HG03039 (cell line): ENCODE results near the gene LKAAEAR1.

Experiments
- ATAC-seq: cut with Tn5 transposase; IDR thresholded peaks from one replicate; pipeline ENCODE4 v1.9.1; 2021; ENCODE audit warnings: mild to moderate bottlenecking, moderate library complexity; ENCODE audit not compliant: unreplicated experiment

The LKAAEAR1 gene

DNA sequence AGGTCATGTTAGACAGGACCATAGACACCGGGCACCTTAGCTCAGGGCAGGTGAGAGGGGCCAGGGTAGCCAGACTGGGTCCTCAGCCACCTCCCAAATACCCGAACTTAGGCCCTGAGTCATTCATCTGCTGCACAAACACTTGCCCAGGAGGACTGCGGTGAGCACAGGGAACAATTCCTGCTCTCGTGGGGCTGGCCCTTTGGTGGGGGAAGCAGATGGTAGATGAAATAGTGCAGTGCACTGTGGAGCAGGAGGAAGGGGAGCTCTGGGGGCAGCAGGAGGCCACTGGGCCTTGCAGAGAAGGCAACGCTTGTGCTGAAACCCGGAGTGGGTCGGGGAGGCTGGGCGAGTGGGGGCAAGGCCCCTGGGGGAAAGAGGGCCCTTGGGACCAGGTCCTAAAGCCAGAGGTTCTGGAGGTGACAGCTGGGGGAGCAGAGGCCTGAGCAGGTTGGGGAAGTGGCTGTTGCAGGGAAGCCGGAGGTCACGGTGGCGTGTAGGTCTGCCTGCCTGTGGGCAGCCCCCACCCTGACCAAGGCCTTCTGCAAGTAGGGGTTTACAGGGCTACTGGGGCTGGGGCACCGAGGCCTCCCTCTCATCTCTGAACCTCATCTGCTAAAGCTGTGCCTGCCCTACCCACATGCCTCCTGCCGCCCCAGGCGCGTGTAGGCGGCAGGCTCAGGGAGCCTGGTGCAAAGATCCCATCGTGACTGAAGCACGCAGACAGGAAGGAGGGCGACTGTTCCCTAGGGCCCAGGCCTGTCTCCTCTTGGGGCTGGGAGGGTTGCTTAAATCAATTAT is 27.8 kb upstream of the LKAAEAR1 start:
- no peak for ATAC-seq

DNA sequence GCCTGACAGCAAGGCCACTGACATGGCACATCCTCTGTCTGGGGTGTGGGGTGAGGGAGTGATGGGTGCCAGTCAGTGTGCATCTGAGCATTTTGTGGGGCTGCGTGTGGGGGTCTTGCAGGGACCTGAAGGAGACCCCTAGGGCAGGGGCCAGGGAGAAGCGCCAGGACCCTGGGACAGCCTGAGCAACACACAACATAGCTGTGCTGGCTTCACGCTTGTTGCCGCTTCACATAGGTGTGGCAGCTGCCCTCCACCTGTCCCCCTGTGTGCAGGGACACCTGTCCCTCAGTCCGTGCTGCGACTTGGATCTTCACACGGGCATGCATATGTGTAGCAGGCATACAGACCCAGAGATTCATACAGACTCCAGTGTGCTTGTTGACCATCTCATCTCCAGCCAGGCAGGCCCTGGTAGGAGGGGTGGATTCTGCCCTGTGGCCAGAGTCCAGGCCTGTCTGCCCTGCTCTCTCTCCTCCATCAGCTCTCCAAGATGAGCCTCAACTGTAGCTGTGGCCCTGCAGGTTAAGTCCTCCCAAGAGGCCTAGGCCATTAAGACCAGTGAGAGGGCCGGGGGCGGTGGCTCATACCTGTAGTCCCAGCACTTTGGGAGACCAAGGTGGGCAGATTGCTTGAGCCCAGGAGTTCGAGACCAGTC is 26.3 kb upstream of the LKAAEAR1 start:
- ATAC-seq, result no peak

DNA sequence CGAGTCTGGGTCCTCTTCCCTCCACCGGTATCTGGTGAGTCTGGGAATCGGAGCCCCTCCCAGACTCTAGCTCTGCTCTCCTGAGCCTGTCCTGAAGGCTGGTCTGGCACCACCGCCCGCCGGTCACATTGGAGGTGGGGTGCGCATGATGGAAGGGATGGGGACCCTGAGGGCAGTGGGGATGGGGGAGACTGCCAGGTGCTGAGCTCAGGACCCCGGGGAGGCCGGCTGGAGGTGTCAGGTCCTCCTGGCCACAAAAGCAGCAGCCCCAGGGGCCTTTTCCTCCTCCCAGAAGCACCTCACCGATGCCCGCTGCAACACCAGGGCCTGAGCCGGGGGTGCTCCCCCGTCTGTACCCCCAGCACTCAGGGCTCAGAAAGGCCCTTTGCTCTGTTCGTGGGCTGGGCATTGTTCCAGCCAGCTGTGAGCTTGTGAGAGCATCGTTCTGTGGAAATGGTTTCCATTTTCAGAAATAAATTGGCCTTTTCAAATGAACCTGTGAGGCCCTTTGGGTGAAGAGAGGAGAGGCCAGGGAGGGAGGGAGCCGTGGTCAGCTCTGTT is 25.7 kb upstream of the LKAAEAR1 start:
- ATAC-seq, result no peak

DNA sequence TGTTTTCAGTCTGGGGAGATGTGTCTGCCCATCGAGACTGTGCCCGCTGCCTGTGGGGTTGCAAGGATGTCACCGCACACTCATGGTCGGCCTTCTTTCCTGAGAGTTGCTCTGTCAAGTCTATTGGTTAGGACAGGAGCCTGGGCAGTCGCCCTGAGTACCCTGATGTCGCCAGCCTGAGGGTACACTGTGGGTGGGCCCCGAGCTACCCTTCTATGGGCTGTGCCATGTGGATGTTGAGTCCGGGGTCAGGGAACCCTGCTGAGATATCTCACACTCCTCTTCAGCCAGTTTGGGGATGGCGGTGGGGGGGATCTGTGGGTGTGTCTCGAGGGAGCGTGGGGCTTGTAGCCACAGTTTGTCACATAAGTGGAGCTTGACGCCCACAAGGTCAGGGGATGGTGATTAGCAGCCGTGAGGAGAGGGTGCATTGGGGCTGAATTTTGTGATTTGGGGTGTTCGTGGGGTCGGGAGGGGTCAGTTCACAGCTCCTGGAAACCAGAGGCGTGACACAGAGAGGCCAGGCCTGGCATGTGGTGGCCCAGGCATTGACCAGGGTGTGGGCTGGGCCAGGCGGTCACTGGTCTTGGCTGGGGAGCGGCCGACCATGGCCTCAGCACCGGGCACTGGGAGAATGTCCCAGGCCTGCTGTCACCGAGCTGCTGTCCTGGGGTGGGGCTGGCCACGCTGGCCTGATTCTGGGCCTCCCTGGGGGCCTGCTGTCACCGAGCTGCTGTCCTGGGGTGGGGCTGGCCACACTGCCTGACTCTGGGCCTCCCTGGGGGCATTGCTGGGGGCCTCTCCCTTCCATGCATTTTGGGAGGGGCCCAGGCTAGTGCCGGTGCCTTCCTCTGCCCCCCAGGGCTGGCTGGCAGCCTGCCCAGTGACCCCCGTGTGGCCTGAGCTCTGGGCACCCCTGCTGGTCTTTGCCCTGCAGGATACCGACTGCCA is 24.8 kb upstream of the LKAAEAR1 start:
- no peak for ATAC-seq

DNA sequence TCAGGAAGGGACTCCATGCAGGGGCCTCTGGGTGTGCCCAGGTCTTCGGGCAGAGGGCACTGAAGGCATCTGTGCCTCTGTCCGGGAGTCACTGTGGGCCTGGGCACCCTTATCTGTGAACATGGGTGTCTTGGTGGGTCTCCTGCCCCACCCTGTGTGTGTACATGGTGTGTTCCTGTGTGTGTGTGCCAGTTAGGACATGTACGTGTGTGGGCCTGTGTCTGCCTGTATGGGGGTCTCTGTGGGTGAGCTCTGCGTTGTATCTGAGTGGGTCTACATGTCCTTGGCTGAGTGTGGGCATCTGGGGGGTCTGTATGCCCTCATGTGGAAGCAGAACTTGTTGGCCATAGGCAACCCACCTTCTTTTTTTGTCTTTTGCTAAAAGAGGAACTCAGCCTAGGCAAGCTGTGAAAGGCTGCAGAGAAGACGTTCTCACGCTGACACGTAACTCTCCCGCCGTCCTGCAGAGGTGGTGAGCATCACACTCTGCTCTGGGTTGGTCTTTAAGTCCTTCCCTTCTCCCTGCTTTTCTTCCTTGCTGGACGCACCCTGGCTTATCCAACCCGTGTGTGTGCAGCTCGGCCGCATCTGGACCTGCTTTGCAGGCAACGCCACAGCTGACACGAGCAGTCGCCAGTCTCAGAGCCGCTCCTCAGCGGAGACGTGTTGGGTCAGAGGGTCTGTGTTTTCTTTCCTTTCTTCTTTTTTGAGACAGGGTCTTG is 23.7 kb upstream of the LKAAEAR1 start:
- no peak for ATAC-seq

DNA sequence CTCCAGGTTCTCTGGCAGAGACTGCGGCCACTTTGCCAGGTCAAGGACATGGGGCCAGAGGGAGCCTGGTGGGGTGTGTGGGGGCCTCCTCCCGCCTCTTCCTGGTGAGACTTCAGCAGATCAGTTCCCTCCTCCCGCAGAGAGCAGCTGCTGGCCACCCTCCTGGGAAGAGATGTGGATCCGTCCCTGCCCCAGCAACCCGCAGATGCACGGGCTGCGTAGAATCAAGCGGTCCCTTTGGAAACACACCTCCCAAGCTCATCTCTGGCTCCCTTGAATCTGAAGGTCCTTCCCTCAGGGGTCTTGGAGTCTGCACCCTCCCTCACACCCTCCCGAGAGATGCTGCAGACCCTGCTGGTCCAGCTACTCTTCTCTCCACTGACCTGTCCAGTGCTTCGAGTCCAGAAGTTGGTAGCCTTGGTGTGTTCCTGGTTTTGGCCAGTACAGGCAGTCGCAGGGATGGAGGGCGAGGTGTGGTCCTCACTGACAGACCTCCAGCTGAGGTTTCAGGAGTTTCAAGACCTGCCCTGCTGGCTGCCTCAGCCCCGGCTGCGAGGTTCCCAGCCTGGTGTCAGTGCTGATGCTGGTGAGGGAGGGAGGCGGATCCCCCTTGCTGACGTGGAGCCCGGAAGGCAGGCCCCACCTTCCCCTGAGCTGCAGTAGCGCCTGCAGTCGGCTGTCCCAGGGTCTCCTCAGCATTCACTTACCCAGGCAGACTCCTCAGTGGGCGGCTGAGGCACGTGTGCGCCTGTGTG is 23.0 kb upstream of the LKAAEAR1 start, which contains the start of gene NPBWR2:
NPBWR2 (minus strand) TSS at position 585 of the 755 bp plus-strand sequence. CDS start 734 bp downstream, outside the sequence.
- ATAC-seq, result no peak

DNA sequence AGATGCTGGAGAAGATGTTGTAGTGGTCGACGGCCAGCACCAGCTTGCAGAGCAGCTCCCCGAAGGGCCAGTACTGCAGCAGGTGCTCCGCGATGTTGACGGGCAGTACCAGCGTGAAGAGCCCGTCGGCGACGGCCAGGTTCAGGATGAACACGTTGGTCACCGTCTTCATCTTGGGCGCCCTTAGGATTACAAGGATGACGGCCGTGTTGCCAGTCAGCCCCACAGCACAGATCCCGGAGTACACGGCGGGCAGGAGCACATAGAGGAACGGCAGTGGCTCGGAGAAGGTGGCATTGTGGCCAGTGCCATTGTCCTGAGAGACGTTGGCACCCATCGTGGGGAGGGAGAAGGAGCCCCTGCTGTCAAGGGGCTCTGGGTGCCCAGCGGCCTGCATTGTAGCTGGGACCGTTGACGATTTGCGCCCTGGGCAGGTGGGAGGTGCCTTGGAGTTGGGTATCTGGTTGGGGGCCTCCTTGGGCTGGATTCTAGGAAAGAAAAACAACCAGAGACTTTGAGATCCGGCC is 22.3 kb upstream of the LKAAEAR1 start:
- no peak for ATAC-seq

DNA sequence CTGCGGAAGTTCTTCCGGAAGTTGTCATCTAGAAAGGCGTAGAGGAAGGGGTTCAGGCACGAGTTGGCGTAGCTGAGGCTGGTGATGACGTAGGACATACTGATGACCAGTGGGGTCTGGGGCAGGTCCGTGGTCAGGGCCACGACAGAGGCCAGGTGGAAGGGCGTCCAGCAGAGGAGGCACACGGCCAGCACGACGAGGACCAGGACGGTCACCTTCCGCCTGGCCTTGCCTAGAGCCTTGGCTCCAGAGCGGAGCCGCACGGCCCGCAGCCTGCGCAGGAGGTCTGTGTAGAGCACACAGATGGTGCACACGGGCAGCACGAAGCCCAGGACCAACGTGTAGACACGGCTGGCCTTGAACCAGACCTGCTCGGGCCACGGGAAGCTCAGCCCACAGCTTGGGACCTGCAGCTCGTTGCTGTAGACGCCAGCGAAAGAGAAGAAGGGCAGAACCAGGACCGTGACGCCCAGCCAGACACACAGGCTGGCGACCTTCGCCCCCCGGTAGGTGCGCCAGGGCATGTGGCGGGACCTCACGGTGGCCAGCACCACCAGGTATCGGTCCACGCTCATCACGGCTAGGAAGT is 21.7 kb upstream of the LKAAEAR1 start:
- ATAC-seq, result no peak

DNA sequence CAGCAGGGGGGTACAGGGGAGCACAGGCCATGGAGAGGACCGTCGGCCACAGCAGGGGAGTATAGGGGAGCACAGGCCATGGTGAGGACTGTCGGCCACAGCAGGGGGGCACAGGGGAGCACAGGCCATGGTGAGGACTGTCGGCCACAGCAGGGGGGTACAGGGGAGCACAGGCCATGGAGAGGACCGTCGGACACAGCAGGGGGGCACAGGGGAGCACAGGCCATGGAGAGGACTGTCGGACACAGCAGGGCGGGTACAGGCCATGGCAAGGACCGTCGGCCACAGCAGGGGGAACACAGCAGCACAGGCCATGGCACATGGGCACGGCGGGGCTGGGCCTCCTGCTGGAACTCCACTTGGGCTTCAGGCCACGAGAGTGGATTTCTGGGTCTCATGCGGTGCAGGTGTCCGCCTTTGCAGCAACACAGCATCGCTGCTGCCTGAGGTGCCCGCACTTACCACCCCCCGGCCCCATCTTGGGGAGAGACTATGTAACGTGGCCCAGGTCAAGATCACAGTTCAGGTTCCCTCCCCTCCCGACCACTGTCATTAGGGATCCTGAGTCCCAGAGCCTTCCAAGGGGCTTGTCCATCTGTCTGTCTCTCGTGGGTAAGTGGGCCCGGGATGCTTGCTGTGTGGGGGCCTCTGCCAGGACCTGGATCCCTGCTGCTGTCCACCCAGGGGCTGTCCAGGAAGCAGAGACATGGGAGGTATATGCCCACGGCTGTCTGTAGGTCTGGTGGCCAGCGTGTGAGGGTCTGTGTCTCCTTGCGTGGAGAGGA is 20.7 kb upstream of the LKAAEAR1 start:
- no peak for ATAC-seq

DNA sequence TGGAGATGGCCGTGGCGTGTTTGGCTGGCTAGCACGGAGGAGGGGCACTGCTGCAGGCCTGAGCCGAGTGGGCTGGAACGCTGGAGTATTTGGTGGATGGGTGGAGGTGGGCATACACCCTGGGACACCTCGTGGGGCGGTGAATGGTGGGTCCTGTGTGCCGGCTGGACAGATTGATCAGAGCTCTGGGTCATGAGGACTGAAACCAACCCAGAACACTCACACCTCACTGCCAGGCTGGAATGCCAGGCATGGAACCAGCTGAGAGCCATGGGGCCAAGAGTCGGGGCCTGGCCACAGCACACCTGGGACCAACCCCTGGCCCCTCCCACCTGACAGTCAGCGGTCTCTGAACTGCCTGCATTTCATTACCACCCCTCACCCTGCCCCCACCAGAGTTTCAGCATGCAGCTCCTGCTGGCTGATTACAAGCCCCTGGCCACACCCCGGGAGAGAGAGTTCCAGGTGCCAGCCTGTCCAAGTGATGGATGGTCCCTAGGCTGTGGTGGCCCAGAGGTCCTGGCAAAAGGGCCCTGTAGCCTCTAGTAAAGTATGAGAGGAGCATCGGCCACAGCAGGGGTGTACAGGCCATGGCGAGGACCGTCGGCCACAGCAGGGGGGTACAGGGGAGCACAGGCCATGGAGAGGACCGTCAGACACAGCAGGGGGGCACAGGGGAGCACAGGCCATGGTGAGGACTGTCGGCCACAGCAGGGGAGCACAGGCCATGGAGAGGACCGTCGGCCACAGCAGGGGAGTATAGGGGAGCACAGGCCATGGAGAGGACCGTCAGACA is 19.9 kb upstream of the LKAAEAR1 start:
- ATAC-seq, result no peak

DNA sequence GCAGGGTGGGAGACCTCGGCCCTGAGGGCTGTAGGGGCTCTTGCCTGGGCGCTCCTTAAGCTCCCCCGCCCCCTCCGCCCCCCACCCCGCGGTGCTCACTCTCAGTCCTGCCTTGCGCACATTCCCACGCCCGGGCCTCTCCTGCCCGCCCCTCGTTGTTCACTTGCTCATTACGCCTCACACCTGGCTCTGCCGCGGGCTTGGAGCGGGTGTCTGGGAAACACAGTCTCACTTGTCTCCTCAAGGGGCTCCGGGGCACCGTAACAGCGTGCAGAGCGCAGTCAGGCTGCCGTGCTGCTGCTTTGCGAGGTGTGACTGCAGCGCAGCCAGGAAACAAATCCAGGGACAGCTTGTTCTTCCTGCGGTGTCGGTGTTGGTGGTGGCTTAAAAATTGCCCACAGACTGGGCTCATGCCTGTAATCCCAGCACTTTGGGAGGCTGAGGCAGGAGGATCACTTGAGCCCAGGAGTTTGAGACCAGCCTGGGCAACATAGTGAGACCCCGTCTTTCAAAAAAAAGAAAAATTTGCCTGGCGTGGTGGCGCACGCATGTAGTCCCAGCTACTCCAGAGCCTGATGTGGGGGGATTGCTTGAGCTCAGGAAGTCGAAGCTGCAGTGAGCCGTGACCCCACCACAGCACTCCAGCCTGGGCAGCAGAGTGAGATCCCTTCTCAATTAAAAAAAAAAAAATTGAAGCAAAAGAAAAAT is 18.6 kb upstream of the LKAAEAR1 start:
- ATAC-seq, result no peak

DNA sequence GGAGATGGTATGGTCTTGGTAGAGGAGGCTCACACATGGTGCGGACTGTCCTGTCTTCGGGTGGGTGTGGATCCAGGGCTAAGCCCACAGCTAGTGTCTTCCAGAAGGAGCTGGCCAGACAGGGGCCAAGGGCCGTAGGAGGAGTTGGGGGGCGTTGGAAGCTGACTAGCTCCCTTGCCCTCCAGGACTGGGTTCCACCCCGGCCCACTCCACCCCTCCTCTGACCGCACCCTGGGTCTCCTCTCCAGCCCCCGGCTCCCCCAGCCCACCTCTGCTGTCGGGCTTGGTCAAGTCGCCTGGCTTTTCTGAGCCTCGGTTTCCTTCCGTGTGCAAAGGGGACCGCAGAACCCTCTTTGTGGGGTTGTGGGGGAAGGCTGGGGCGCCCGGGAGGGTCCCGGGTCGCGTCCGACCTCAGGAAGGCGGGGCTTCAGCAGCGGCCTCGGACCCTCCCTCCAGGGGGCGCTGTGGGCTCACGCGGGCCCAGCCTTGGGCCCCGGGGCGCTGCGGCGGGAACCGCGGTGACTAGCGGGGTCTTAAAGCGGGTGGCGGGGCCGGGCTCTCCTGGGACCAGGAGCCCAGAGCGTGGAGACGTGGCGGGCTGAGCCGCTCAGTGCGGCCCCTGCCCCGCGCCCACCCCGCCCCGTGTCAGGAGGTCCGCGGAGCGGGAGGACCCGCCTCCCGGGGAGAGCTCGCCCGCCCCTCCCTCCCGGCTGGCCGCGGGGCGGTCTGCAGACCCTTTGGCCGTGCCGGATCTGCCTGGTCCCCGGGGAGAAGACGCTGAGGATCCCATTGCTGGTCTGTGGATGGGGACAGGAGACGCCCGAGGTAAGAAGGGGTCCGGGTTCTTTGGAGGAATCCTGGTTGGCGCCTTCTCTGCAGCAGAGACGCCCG is 17.8 kb upstream of the LKAAEAR1 start:
- ATAC-seq, result no peak

DNA sequence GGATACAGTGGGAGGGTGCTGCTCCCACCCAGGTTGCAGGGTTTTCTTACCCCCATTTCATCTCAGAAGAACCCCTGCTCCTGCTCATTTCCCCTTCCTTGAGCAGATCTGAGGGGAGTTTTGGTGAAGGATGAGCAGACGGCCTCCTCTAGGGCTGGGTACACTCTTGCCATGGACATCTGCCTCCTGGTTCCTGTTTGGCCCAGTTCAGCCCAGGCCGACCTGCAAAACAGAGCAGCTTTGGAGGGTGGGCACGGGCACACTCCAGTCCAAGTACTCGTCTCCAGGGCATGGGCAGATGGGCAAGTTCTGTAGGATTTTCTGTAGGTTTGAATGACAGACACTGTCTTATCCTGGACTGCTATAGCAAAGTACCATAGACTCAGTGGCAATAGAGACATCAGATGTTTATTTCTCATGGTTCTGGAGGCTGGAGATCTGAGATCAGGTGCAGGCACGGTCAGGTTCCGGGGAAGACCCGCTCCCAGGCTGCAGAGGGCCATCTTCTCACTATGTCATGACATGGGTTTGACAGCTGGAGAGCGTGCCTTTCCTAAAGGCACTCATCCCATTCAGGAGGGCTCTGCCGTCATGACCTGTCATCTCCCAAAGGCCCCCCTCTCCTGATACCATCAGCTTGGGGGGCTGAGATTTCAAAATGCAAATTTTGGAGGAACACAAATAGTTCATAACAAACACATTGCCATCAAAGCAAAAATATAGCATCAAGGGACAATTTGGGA is 16.9 kb upstream of the LKAAEAR1 start:
- ATAC-seq, result no peak

DNA sequence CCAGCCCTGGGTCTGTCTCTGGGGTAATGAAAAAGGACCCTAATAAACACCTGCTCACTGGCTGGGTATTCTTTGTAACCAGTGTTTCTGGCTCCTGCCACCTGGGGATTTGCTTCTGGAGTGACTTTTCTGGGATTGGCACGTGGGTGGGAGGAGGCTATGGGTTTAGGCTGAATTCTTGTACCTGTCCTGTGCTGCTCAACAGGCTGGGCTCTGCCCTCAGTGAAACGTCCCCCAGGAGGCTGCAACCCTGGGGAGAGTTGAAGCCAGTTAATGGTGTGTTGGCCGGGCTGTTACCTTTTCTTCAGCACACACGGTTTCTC is 16.3 kb upstream of the LKAAEAR1 start:
- ATAC-seq, result no peak

DNA sequence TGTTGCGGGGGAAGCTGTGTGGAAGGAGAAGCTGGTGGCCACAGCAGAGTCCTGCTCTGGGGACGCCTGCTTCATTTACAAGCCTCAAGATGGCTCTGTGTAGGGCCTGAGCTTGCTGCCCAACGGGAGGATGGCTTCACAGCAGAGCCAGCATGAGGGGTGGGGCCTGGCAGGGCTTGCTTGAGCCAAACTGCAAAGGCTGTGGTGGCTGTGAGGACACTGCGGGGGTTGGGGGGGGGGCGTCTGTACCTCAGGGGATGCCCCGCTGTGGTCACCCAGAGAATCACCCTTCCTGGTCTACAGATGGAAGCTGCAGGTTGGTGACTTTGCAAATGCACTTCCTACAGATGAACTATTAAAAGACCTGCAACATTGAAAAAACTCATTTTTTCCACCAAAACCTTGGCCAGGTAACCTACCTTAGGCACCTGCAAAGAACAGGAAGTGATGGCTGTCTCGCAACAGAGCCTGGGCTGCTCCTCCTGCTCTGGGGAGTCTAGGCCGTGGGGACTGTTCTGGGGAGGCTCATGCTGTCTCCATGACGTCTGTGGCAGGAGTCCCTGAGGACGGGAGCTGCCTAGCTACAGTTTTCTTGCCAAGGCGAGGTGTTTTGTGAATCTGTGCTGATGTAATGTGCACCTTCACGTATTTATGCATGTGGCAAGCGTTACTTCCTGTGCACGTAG is 15.8 kb upstream of the LKAAEAR1 start:
- no peak for ATAC-seq
